Measurements from ENCODE around the gene ZBBX. TPM values are rescaled to one million over a fixed set of nuclear protein-coding genes. Genes with fewer than 3 reads are reported as not detected.
"Not testable (repeated sequence)": the region's sequence is repeated elsewhere in the genome, so short reads cannot be mapped to it uniquely, and the experiment has no call there.

Gene ZBBX, protein sequence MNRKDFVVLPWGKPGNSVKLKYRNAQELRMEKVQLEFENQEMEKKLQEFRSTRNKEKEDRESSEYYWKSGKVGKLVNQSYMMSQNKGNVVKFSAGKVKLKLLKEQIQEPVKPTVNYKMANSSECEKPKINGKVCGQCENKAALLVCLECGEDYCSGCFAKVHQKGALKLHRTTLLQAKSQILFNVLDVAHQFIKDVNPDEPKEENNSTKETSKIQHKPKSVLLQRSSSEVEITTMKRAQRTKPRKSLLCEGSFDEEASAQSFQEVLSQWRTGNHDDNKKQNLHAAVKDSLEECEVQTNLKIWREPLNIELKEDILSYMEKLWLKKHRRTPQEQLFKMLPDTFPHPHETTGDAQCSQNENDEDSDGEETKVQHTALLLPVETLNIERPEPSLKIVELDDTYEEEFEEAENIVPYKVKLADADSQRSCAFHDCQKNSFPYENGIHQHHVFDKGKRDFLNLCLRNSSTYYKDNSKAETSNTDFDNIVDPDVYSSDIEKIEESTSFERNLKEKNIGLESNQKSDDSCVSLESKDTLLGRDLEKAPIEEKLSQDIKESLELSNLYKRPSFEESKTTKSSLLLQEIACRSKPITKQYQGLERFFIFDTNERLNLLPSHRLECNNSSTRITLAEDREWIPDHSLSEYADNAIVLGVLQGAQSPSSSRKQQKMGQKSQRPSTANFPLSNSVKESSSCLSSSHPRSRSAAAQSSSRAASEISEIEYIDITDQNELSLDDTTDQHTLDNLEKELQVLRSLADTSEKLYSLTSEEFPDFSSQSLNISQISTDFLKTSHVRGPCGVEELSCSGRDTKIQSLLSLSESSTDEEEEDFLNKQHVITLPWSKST
- not detected in 2 replicates for total RNA-seq

DNA sequence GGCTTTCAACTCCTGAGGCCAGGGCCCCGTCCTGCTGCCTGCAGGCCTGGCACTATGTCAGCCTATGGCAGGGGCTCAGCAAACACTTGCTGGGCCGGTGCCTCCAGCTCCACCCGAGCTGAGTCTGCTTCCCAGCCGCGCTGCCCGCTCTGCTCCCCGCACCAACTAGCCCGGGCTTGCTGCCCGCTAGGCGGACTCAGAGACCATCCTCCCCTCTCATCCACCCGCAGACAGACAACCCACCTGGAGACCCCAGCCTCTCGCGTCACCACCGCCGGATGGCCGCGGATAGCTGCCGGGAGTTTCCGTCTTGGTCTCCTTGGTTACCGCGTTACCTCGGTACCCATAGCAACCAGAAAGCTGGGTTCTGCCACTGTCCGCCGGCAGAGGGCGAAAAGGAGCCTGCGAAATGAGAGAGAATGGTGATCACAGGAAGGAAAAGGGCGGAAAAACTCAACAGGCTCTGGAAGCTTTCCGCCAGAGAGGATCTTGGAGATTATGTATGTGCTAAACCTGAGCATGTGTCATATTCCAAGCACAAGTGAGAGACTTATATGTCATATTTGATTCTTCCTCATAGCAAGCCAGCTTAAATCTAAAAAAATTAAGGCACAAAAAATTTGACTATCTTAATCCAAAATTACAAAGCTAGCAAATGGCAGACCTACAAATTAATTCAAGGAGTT is at the start of gene ZBBX:
Gene ZBBX (minus strand): TSS at position 294 of the 686 bp plus-strand sequence. CDS start 7,396 bp downstream, outside the sequence.
- peaks cover 4% of the 10 kb centered on the region for H3K4me1 Mint-ChIP-seq
- intact Hi-C loops (cut with micrococcal nuclease), result loop anchor here (1.0 to 2.0 kb wide), 3 partner anchors 305 to 502 kb away; partner anchors contain the start of gene SERPINI1
- H3K36me3 Mint-ChIP-seq (ENCODE audit: low read depth), result no peaks in the 10 kb centered on the region
- peak; percentile 96 for DNase-seq
- H3K4me3 Mint-ChIP-seq, result peak within 1 kb of the TSS; percentile 85
- H3K27ac Mint-ChIP-seq, result peak within 1 kb of the TSS; percentile 49
- H3K27me3 Mint-ChIP-seq, result peaks cover 14% of the 10 kb centered on the region
- H3K9me3 Mint-ChIP-seq, result no peaks in the 10 kb centered on the region

DNA sequence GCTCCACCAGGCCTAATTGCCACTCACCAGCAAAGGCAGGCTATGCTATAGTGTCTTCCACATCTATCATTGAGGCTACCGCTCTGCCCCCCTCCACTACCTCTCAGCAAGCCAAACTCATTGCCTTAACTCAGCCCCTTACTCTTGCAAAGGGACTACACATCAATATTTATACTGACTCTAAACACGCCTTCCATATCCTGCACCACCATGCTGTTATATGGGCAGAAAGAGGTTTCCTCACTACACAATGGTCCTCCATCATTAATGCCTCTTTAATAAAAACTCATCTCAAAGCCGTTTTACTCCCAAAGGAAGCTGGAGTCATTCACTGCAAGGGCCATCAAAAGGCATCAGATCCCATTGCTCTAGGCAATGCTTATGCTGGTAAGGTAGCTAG is 46.9 kb upstream of the ZBBX start:
- H3K27me3 Mint-ChIP-seq; H3K9me3 Mint-ChIP-seq; intact Hi-C loops (cut with micrococcal nuclease): not testable (repeated sequence)

DNA sequence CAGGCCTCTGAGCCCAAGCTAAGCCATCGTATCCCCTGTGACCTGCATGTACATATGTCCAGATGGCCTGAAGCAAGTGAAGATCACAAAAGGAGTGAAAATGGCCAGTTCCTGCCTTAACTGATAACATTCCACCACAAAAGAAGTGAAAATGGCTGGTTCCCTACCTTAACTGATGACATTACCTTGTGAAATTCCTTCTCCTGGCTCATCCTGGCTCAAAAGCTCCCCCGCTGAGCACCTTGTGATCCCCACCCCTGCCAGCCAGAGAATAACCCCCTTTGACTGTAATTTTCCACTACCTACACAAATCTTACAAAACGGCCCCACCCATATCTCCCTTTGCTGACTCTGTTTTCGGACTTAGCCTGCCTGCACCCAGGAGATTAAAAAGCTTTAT is 42.3 kb upstream of the ZBBX start:
- intact Hi-C loops (cut with micrococcal nuclease); DNase-seq; H3K36me3 Mint-ChIP-seq (ENCODE audit: low read depth): not testable (repeated sequence)

More for the DNA sequence above, 46.9 kb upstream of the ZBBX start:
- H3K36me3 Mint-ChIP-seq (ENCODE audit: low read depth); H3K4me3 Mint-ChIP-seq; H3K4me1 Mint-ChIP-seq; DNase-seq; H3K27ac Mint-ChIP-seq: not testable (repeated sequence)

DNA sequence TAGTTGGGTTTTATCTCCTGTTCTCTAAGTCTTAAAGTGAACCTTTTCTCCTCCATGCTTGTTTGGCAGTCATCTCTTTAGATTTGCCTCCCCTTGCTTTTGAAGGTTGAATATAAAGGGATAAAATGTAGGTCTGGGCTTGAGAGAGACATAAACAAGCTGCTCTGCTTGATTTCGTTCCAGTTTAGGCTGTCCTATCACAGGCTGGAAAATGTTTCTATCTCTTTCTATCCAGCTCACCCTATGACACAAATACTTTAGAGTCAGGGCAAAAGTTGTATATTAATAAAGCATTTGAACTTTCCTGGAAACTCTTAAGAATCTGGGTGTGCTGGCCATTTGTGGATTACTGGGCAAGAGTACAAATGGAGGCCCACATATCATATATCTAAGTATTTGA is 29.5 kb upstream of the ZBBX start:
- Mint-ChIP-seq H3K9me3 (no peaks in the 10 kb centered on the region), H3K27ac (no peak overlapping the region), H3K36me3 (ENCODE audit: low read depth) (no peaks in the 10 kb centered on the region), H3K4me3 (no peak overlapping the region), H3K27me3 (no peaks in the 10 kb centered on the region), H3K4me1 (no peaks in the 10 kb centered on the region)
- intact Hi-C loops (cut with micrococcal nuclease), result no loop called here
- DNase-seq, result no peak

More for the DNA sequence above, 42.3 kb upstream of the ZBBX start:
- not testable (repeated sequence) for H3K27me3 Mint-ChIP-seq, H3K4me3 Mint-ChIP-seq, H3K27ac Mint-ChIP-seq, H3K4me1 Mint-ChIP-seq, H3K9me3 Mint-ChIP-seq

DNA sequence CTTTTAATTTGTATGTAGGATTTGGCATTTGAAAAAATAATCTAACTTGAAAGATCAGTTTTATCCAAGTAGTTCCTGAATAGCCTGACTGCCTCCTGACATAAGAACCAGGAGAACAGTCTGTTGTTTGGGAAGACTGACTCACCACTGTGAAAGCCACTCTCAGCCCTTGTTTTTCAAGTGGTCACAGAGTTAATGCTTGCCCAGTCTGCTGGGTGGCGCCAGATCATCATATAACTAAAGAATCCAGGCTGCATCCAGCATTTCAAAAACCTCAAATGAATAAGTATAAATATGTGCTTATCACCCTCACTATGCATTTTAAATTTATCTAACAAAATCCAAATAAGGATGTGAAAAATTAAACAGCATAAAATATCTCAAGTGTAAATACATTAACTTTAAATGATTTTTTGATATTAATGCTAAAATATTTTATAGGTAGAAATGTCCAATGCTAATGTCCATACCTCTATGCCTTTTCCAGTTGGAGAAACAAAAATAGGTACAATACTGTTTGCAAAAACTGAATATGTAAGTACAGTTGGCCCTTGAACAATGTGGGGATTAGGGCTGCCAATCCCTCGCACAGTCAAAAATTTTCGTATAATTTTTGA is 26.9 kb upstream of the ZBBX start:
- intact Hi-C loops (cut with micrococcal nuclease), result no loop called here
- Mint-ChIP-seq H3K9me3 (no peaks in the 10 kb centered on the region), H3K36me3 (ENCODE audit: low read depth) (no peaks in the 10 kb centered on the region), H3K4me1 (no peaks in the 10 kb centered on the region), H3K4me3 (no peak overlapping the region), H3K27me3 (no peaks in the 10 kb centered on the region), H3K27ac (no peak overlapping the region)
- no peak for DNase-seq

DNA sequence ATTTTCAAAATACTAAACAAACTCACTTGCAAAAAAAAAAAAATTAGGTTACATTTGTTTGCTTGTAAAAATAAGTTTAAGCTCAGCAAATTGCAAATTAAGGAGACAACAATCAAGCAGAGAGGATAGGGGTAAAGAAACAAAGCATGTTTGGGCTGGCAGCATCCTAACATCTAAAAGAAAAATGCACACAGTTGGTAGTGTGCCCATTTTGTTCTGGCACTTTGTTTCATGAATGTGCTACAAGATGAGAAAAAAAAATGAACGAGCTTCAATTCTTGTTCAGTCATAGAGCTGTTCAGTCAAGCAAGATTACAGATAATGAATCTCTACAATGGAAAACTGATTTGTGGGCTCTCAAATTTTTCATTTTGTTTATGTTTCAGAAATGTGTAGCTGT is 17.7 kb upstream of the ZBBX start:
- no peak for DNase-seq
- Mint-ChIP-seq H3K27ac (no peak overlapping the region), H3K4me3 (no peak overlapping the region), H3K9me3 (no peaks in the 10 kb centered on the region), H3K4me1 (no peaks in the 10 kb centered on the region), H3K27me3 (no peaks in the 10 kb centered on the region), H3K36me3 (ENCODE audit: low read depth) (no peaks in the 10 kb centered on the region)
- intact Hi-C loops (cut with micrococcal nuclease), result no loop called here

DNA sequence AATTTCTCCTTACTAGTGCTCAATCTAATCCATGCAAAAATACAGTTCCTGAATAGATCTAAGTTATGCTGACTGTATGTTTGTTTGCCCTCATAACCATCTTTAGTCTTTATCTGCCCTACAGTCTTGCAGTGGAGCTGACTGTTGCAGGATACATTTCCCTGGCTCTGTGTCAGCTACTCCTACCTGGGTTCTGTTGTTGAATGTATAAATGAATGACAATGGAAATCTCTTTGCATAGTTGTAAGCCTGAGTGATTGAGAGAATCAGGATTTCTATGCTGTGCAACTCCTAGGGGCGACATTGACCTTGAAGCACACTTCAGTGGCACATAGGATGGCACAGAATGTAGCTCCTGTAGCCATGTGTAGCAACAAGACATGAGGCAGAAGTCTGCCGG is 16.0 kb upstream of the ZBBX start:
- Mint-ChIP-seq H3K27ac (no peak overlapping the region), H3K36me3 (ENCODE audit: low read depth) (no peaks in the 10 kb centered on the region), H3K9me3 (no peaks in the 10 kb centered on the region), H3K4me1 (no peaks in the 10 kb centered on the region), H3K27me3 (no peaks in the 10 kb centered on the region), H3K4me3 (no peak overlapping the region)
- no peak for DNase-seq
- intact Hi-C loops (cut with micrococcal nuclease), result no loop called here

DNA sequence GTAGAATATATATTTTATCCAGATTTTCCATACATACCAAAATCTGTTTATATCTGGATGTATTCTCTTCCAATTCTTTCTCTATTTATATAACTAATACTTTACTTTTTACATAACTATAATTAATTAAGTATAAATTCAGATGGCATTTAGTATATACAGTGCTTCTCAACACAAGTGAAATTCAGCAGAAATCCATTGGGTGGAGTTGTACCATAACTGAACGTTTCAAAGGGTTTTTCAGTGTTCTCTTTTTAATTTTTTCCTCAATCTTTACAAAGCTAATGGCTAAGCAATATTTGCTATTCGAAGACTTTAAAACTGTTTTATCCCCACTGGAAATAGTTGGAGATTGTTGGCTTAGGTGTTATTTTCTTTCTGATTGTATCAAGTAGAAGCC is 13.9 kb upstream of the ZBBX start:
- intact Hi-C loops (cut with micrococcal nuclease), result no loop called here
- no peak for DNase-seq
- Mint-ChIP-seq H3K4me3 (no peak overlapping the region), H3K9me3 (no peaks in the 10 kb centered on the region), H3K27ac (no peak overlapping the region), H3K36me3 (ENCODE audit: low read depth) (no peaks in the 10 kb centered on the region), H3K27me3 (no peaks in the 10 kb centered on the region), H3K4me1 (no peaks in the 10 kb centered on the region)

DNA sequence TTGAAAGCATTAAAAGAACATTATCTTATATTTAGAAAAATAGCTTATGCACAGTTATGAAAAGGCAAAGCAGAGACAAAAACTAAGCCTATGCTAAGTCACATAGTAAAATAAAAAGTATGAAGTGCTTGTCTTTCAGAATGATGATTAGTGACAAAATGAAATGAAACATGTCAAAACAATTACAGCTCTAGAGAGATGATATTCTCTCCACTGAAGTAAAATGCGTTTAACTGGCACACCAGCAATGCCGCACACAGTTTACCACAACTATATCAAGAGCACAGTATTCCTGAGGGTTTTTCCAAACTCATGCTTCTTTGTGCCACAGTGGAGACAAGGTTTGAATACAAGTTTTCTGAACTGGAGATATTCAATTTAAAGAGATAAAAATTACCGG is 2.1 kb upstream of the ZBBX start:
- Mint-ChIP-seq H3K27ac (no peak overlapping the region), H3K27me3 (peaks cover 14% of the 10 kb centered on the region), H3K4me1 (peaks cover 4% of the 10 kb centered on the region), H3K36me3 (ENCODE audit: low read depth) (no peaks in the 10 kb centered on the region), H3K4me3 (no peak overlapping the region), H3K9me3 (no peaks in the 10 kb centered on the region)
- no peak for DNase-seq
- intact Hi-C loops (cut with micrococcal nuclease), result no loop called here

DNA sequence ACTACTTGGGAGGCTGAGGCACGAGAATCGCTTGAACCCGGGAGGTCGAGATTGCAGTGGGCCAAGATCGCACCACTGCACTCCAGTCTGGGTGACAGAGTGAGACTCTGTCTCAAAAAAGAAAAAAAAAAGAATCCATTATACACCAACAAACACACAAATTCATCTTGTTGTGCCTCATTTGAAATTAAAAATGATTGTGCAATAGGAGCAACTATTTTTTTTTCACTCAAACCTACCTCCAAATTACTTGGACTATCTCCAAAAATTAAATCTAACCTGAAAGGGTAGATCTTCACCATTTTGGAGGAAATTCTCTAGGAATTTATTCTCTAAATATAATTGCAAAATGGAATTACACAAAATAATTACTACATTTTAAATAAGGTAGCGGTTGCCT is 4.6 kb downstream of the ZBBX start:
- intact Hi-C loops (cut with micrococcal nuclease), result no loop called here
- H3K4me3 Mint-ChIP-seq, result no peak overlapping the region
- no peak overlapping the region for H3K27ac Mint-ChIP-seq
- DNase-seq, result no peak
- H3K9me3 Mint-ChIP-seq, result no peaks in the 10 kb centered on the region
- peaks cover 14% of the 10 kb centered on the region for H3K27me3 Mint-ChIP-seq
- H3K36me3 Mint-ChIP-seq (ENCODE audit: low read depth), result no peaks in the 10 kb centered on the region
- H3K4me1 Mint-ChIP-seq, result peaks cover 4% of the 10 kb centered on the region

DNA sequence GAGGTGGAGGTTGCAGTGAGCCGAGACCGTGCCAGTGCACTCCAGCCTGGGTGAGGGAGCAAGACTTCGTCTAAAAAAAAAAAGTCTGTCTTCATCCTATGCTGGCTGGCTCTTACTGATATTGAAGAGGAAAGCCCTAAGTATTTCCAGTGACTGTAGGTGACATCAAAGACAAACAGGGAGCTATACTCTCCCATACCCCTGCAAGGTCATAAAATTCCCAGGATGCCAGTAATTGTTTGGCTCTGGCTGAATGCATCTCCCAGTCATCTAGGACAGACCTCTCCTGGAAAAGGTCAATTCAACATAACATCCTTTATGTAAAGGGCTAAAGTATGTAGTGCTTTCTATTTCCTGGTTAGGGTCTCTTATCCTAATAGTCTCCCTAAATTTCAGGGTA is 8.0 kb downstream of the ZBBX start:
- intact Hi-C loops (cut with micrococcal nuclease), result no loop called here
- Mint-ChIP-seq H3K9me3 (no peaks in the 10 kb centered on the region), H3K4me1 (no peaks in the 10 kb centered on the region), H3K27me3 (no peaks in the 10 kb centered on the region), H3K4me3 (no peak overlapping the region), H3K36me3 (ENCODE audit: low read depth) (no peaks in the 10 kb centered on the region), H3K27ac (no peak overlapping the region)
- no peak for DNase-seq

DNA sequence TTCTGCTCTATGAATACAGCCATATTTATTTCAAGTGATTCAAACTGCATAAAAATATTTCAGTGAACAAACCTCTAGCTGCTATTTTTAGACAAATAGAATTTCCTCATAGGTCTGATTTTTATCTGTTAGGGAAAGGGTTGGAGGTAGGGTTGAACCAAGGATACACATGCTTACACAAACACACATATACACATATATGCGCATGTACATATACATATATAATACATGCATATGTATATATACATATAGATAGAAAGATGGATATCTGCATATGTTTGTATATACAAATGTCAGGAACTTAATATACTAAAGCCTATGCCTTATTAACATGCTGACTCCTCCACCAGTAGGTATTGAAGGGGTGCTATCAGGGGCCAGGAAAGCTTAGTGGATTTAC is 18.1 kb downstream of the ZBBX start:
- H3K36me3 Mint-ChIP-seq (ENCODE audit: low read depth), result no peaks in the 10 kb centered on the region
- no peak for DNase-seq
- H3K27ac Mint-ChIP-seq, result no peak overlapping the region
- no peaks in the 10 kb centered on the region for H3K4me1 Mint-ChIP-seq
- no peaks in the 10 kb centered on the region for H3K9me3 Mint-ChIP-seq
- intact Hi-C loops (cut with micrococcal nuclease), result no loop called here
- H3K4me3 Mint-ChIP-seq, result no peak overlapping the region
- no peaks in the 10 kb centered on the region for H3K27me3 Mint-ChIP-seq

DNA sequence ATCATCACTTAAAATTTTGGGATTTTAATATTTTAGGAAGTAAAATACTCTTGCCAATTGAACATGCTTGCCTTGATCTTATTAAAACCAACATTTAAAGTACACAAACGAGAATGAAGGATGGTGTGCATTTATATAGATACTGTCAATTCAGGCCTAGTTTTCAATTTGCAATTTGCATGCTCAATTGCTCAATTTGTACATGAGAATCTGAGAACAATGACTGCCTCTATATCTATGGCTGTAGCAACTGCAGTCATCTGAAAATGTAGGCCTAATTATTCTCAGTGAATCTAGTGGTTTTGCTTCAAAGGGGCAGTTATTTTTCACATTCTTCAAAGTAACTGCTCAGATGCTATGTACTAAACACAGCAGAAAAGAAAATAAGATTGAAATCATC is 18.8 kb downstream of the ZBBX start:
- Mint-ChIP-seq H3K27ac (no peak overlapping the region), H3K4me3 (no peak overlapping the region), H3K9me3 (no peaks in the 10 kb centered on the region), H3K36me3 (ENCODE audit: low read depth) (no peaks in the 10 kb centered on the region), H3K27me3 (no peaks in the 10 kb centered on the region), H3K4me1 (no peaks in the 10 kb centered on the region)
- no peak for DNase-seq
- intact Hi-C loops (cut with micrococcal nuclease), result no loop called here
